HCT116 (cell line): ENCODE data around the gene MAPK8IP1. TPM values are rescaled to one million over a fixed set of nuclear protein-coding genes. Genes with fewer than 3 reads are reported as not detected.
"Not testable (repeated sequence)": the region's sequence is repeated elsewhere in the genome, so short reads cannot be mapped to it uniquely, and the experiment has no call there.

Source experiments
- ATAC-seq: fragments of 200-7000 bp; cut with Tn5 transposase; 2 replicates; pipeline ENCODE4 v1.9.1; 2020; ENCODE audit warnings: mild to moderate bottlenecking, moderate library complexity
- BruUV-seq: library from RNA; stranded (reverse); fragments of 400-500 nt; replicated peaks from 2 replicates; lab custom pipeline; 2021; lab: Mats Ljungman, UMichigan
- CTCF ChIA-PET: fragments of 300-600 bp; sonication (Branson Sonifier 250); formaldehyde crosslinking; loops from one replicate; lab custom pipeline; 2021; ENCODE audit warnings: antibody characterized with exemption; lab: Charles Lee
- POLR2A ChIA-PET: fragments of 300-600, 350-600 bp; sonication (Branson Sonifier 250); formaldehyde crosslinking; loops from one replicate; lab custom pipeline; 2021; ENCODE audit warnings: antibody characterized with exemption; lab: Charles Lee
- RAD21 ChIA-PET, 2 experiments: fragments of 300-600 bp; sonication (Branson Sonifier 250); formaldehyde crosslinking; loops; one replicate each; lab custom pipeline; 2023; ENCODE audit warnings: low total read pairs in 2 of 2; ENCODE audit not compliant: uncharacterized antibody in 2 of 2, unreplicated experiment in 2 of 2, low non-redundant PET in 1 of 2; lab: Charles Lee
- DNase-seq: peaks from one replicate; pipeline ENCODE4 v3.0.0-alpha.2; 2010; ENCODE audit warnings: low read depth, low spot score
- H2AFZ ChIP-seq: fragments of 200-600 bp; shearing (Covaris generic), sonication (generic); 2 replicates; pipeline ENCODE4 v1.6.1; 2017; ENCODE audit warnings: low read depth, mixed run types, mixed read lengths, antibody characterized with exemption, low read length; ENCODE audit not compliant: poor library complexity, severe bottlenecking
- H3K27ac ChIP-seq: 2 replicates; pipeline ENCODE4 v1.5.1; 2012; ENCODE audit warnings: low read depth, low read length
- H3K27me3 ChIP-seq: fragments of 200-600 bp; sonication (generic); 2 replicates; pipeline ENCODE4 v1.6.1; 2016; ENCODE audit warnings: mixed run types, low read length, mixed read lengths; ENCODE audit not compliant: insufficient read depth
- H3K36me3 ChIP-seq, 2 experiments: fragments of 200-500 bp in 1 of 2; fragments of 200-600 bp in 1 of 2; sonication (Bioruptor generic) in 1 of 2; sonication (generic) in 1 of 2; 2 replicates each; pipeline versions ENCODE4 v1.5.1 to v1.6.1; 2014 to 2016; ENCODE audit warnings: low read length in 2 of 2, inconsistent platforms in 1 of 2, mixed read lengths in 1 of 2, mixed run types in 1 of 2; ENCODE audit not compliant: insufficient read depth in 2 of 2, control insufficient read depth in 1 of 2
- H3K4me1 ChIP-seq, 2 experiments: fragments of 200-600 bp in 1 of 2; sonication (generic) in 1 of 2; 2 replicates each; pipeline versions ENCODE4 v1.5.1 to v1.6.1; 2012 to 2017; ENCODE audit warnings: low read length in 2 of 2, inconsistent platforms in 1 of 2, mild to moderate bottlenecking in 1 of 2, mixed read lengths in 1 of 2, mixed run types in 1 of 2, moderate library complexity in 1 of 2; ENCODE audit not compliant: insufficient read depth in 2 of 2, control insufficient read depth in 1 of 2
- H3K4me2 ChIP-seq: fragments of 200-600 bp; sonication (generic); 2 replicates; pipeline ENCODE4 v1.6.1; 2017; ENCODE audit warnings: mixed run types, low read length, mixed read lengths
- H3K4me3 ChIP-seq, 2 experiments: fragments of 200-600 bp in 1 of 2; sonication (generic) in 1 of 2; replicated peaks in 1 of 2; 2 replicates each; pipeline ENCODE4 v1.5.1; 2011 to 2016; ENCODE audit warnings: low read length in 2 of 2, control low read depth in 1 of 2, low read depth in 1 of 2, mild to moderate bottlenecking in 1 of 2, mixed read lengths in 1 of 2, mixed run types in 1 of 2
- H3K79me2 ChIP-seq: fragments of 200-600 bp; sonication (generic); 2 replicates; pipeline ENCODE4 v1.6.1; 2017; ENCODE audit warnings: mild to moderate bottlenecking, mixed run types, low read length, moderate library complexity, mixed read lengths; ENCODE audit not compliant: insufficient read depth
- H3K9ac ChIP-seq: fragments of 200-600 bp; sonication (generic); 2 replicates; pipeline ENCODE4 v1.6.1; 2016; ENCODE audit warnings: low read length, mixed read lengths
- H3K9me2 ChIP-seq: fragments of 200-600 bp; sonication (generic), shearing (Covaris generic); 2 replicates; pipeline ENCODE4 v1.6.1; 2017; ENCODE audit warnings: mixed run types, mild to moderate bottlenecking, moderate library complexity; ENCODE audit not compliant: insufficient read depth
- H3K9me3 ChIP-seq, 2 experiments: fragments of 200-500 bp in 1 of 2; fragments of 200-600 bp in 1 of 2; sonication (Bioruptor generic) in 1 of 2; sonication (generic) in 1 of 2; 2 replicates each; pipeline ENCODE4 v1.6.1; 2014 to 2017; ENCODE audit warnings: low read length in 2 of 2, mixed read lengths in 2 of 2, inconsistent platforms in 1 of 2, low read depth in 1 of 2, mild to moderate bottlenecking in 1 of 2, mixed run types in 1 of 2, moderate library complexity in 1 of 2; ENCODE audit not compliant: control insufficient read depth in 1 of 2, insufficient read depth in 1 of 2
- H4K20me1 ChIP-seq: fragments of 200-600 bp; sonication (generic), shearing (Covaris generic); 2 replicates; pipeline ENCODE4 v1.6.1; 2017; ENCODE audit warnings: mixed run types, mild to moderate bottlenecking, moderate library complexity; ENCODE audit not compliant: insufficient read depth
- CBX3 ChIP-seq: IDR thresholded peaks from 2 replicates; pipeline ENCODE4 v1.6.1; 2012; ENCODE audit warnings: low read depth
- CTCF ChIP-seq, 3 experiments: fragments of 200-600 bp in 1 of 3; sonication (generic) in 1 of 3; IDR thresholded peaks in 2 of 3; conservative IDR thresholded peaks in 1 of 3; 2 replicates each; pipeline ENCODE4 v1.5.1; 2012 to 2017; ENCODE audit warnings: low read depth in 2 of 3, low read length in 2 of 3, antibody characterized with exemption in 1 of 3, borderline replicate concordance in 1 of 3, control low read depth in 1 of 3, mild to moderate bottlenecking in 1 of 3, mixed read lengths in 1 of 3, mixed run types in 1 of 3, moderate library complexity in 1 of 3; ENCODE audit not compliant: insufficient read depth in 1 of 3
- EGR1 ChIP-seq: IDR thresholded peaks from 2 replicates; pipeline ENCODE4 v1.6.1; 2012; ENCODE audit warnings: low read depth
- EZH2 ChIP-seq: fragments of 200-600 bp; sonication (generic); IDR thresholded peaks from 2 replicates; pipeline ENCODE4 v1.6.1; 2017; ENCODE audit warnings: antibody characterized with exemption, mixed run types
- EZH2phosphoT487 ChIP-seq: fragments of 200-600 bp; IDR thresholded peaks from 2 replicates; pipeline ENCODE4 v1.6.1; 2018; ENCODE audit warnings: antibody characterized with exemption, borderline replicate concordance
- FOSL1 ChIP-seq: IDR thresholded peaks from 2 replicates; pipeline ENCODE4 v1.6.1; 2012; ENCODE audit warnings: low read depth
- JUND ChIP-seq: IDR thresholded peaks from 2 replicates; pipeline ENCODE4 v1.6.1; 2012
- POLR2A ChIP-seq: IDR thresholded peaks from 2 replicates; pipeline ENCODE4 v1.7.0; 2011; ENCODE audit warnings: borderline replicate concordance; ENCODE audit not compliant: insufficient read depth, insufficient read length; ENCODE audit errors: extremely low read depth
- SIN3A ChIP-seq: IDR thresholded peaks from 2 replicates; pipeline ENCODE4 v1.6.1; 2012; ENCODE audit warnings: low read depth
- SP1 ChIP-seq: IDR thresholded peaks from 2 replicates; pipeline ENCODE4 v1.6.1; 2012; ENCODE audit warnings: low read depth
- SRF ChIP-seq: IDR thresholded peaks from 2 replicates; pipeline ENCODE4 v1.6.1; 2012; ENCODE audit warnings: low read depth
- ZBTB33 ChIP-seq: IDR thresholded peaks from 2 replicates; pipeline ENCODE4 v1.6.1; 2011; ENCODE audit warnings: mild to moderate bottlenecking, low read length, moderate library complexity; ENCODE audit not compliant: insufficient replicate concordance; ENCODE audit errors: extremely low read depth
- intact Hi-C: fragments of 100-400 bp; cut with micrococcal nuclease; formaldehyde crosslinking; loops from 2 replicates; pipeline ENCODE4 v1.10.0; 2022
- total RNA-seq: library from RNA; stranded (reverse); gene quantifications from one replicate; pipeline ENCODE4 v1.2.1, GENCODE V29; 2021; ENCODE audit not compliant: unreplicated experiment

Gene MAPK8IP1
- total RNA-seq, 1 experiment from 2014 or later, result 10.1 TPM

GRCh38 chr11:45839204-45839603 lies 46.2 kb upstream of the MAPK8IP1 start:
- Histone ChIP-seq H2AFZ (no peak overlapping the region), H3K27me3 (no peaks in the 10 kb centered on the region), H3K4me2 (no peak overlapping the region), H4K20me1 (no peaks in the 10 kb centered on the region), H3K4me1 (peaks cover 0 to 13% of the 10 kb centered on the region in 2 experiments; a peak in 2 of 4 replicates), H3K36me3 (no peaks in the 10 kb centered on the region), H3K27ac (no peak overlapping the region), H3K4me3 (no peak overlapping the region), H3K9me3 (no peaks in the 10 kb centered on the region), H3K9ac (no peak overlapping the region), H3K9me2 (no peaks in the 10 kb centered on the region), H3K79me2 (no peaks in the 10 kb centered on the region)
- CTCF ChIA-PET, result no interaction called here
- ATAC-seq (no peak), DNase-seq (no peak)
- TF ChIP-seq EGR1 (no peak), SRF (no peak), POLR2A (no peak), EZH2phosphoT487 (no peak), FOSL1 (no peak), ZBTB33 (no peak), SIN3A (no peak), CBX3 (no peak), JUND (no peak), SP1 (no peak), EZH2 (no peak), CTCF (IDR thresholded peaks at IDR 0.05 in 2 of 3, conservative IDR thresholded peaks at IDR 0.05 in 1 of 3; ENCODE audit: borderline replicate concordance in 1 of 3, insufficient read depth in 1 of 3, low read depth in 2 of 3, low read length in 2 of 3) (no peak)
- BruUV-seq, result no TSS peak
- POLR2A ChIA-PET, result no interaction called here
- intact Hi-C loops, result no loop called here
- RAD21 ChIA-PET, result no interaction called here

DNA sequence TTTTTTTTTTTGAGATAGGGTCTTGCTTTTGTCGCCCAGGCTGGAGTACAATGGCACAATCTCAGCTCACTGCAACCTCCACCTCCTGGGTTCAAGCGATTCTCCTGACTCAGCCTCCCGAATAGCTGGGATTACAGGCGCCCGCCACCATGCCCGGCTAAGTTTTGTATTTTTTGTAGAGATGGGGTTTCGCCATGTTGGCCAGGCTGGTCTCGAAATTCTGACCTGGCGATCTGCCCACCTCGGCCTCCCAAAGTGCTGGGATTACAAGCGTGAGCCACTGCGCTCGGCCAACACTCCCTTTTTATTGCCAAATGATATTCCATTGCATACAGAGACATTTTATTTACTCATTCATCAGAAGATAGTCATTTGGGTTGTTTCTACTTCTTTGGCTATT lies 45.2 kb upstream of the MAPK8IP1 start:
- H3K79me2 ChIP-seq, BruUV-seq, H3K4me3 ChIP-seq, H2AFZ ChIP-seq, H3K9ac ChIP-seq, intact Hi-C loops, H3K27me3 ChIP-seq, RAD21 ChIA-PET, H3K9me3 ChIP-seq, H3K9me2 ChIP-seq, CTCF ChIA-PET, POLR2A ChIA-PET, DNase-seq, ATAC-seq, H4K20me1 ChIP-seq, H3K4me2 ChIP-seq, H3K36me3 ChIP-seq, H3K27ac ChIP-seq: not testable (repeated sequence)
- H3K4me1 ChIP-seq, result peaks cover 0 to 13% of the 10 kb centered on the region in 2 experiments; a peak in 2 of 4 replicates
